HCT116 (cell line): ENCODE results near the gene SUSD5. TPM values are rescaled to one million over a fixed set of nuclear protein-coding genes. Genes with fewer than 3 reads are reported as not detected.

Experiments used
- ATAC-seq: fragments of 200-7000 bp; cut with Tn5 transposase; 2 replicates; pipeline ENCODE4 v1.9.1; 2020; ENCODE audit warnings: mild to moderate bottlenecking, moderate library complexity
- BruUV-seq: library from RNA; stranded (reverse); fragments of 400-500 nt; replicated peaks from 2 replicates; lab custom pipeline; 2021; lab: Mats Ljungman, UMichigan
- CTCF ChIA-PET: fragments of 300-600 bp; sonication (Branson Sonifier 250); formaldehyde crosslinking; loops from one replicate; lab custom pipeline; 2021; ENCODE audit warnings: antibody characterized with exemption; lab: Charles Lee
- POLR2A ChIA-PET: fragments of 300-600, 350-600 bp; sonication (Branson Sonifier 250); formaldehyde crosslinking; loops from one replicate; lab custom pipeline; 2021; ENCODE audit warnings: antibody characterized with exemption; lab: Charles Lee
- RAD21 ChIA-PET, 2 experiments: fragments of 300-600 bp; sonication (Branson Sonifier 250); formaldehyde crosslinking; loops; one replicate each; lab custom pipeline; 2023; ENCODE audit warnings: low total read pairs in 2 of 2; ENCODE audit not compliant: uncharacterized antibody in 2 of 2, unreplicated experiment in 2 of 2, low non-redundant PET in 1 of 2; lab: Charles Lee
- DNase-seq: peaks from one replicate; pipeline ENCODE4 v3.0.0-alpha.2; 2010; ENCODE audit warnings: low read depth, low spot score
- H2AFZ ChIP-seq: fragments of 200-600 bp; shearing (Covaris generic), sonication (generic); 2 replicates; pipeline ENCODE4 v1.6.1; 2017; ENCODE audit warnings: low read depth, mixed run types, mixed read lengths, antibody characterized with exemption, low read length; ENCODE audit not compliant: poor library complexity, severe bottlenecking
- H3K27ac ChIP-seq: 2 replicates; pipeline ENCODE4 v1.5.1; 2012; ENCODE audit warnings: low read depth, low read length
- H3K27me3 ChIP-seq: fragments of 200-600 bp; sonication (generic); 2 replicates; pipeline ENCODE4 v1.6.1; 2016; ENCODE audit warnings: mixed run types, low read length, mixed read lengths; ENCODE audit not compliant: insufficient read depth
- H3K36me3 ChIP-seq, 2 experiments: fragments of 200-500 bp in 1 of 2; fragments of 200-600 bp in 1 of 2; sonication (Bioruptor generic) in 1 of 2; sonication (generic) in 1 of 2; 2 replicates each; pipeline versions ENCODE4 v1.5.1 to v1.6.1; 2014 to 2016; ENCODE audit warnings: low read length in 2 of 2, inconsistent platforms in 1 of 2, mixed read lengths in 1 of 2, mixed run types in 1 of 2; ENCODE audit not compliant: insufficient read depth in 2 of 2, control insufficient read depth in 1 of 2
- H3K4me1 ChIP-seq, 2 experiments: fragments of 200-600 bp in 1 of 2; sonication (generic) in 1 of 2; 2 replicates each; pipeline versions ENCODE4 v1.5.1 to v1.6.1; 2012 to 2017; ENCODE audit warnings: low read length in 2 of 2, inconsistent platforms in 1 of 2, mild to moderate bottlenecking in 1 of 2, mixed read lengths in 1 of 2, mixed run types in 1 of 2, moderate library complexity in 1 of 2; ENCODE audit not compliant: insufficient read depth in 2 of 2, control insufficient read depth in 1 of 2
- H3K4me2 ChIP-seq: fragments of 200-600 bp; sonication (generic); 2 replicates; pipeline ENCODE4 v1.6.1; 2017; ENCODE audit warnings: mixed run types, low read length, mixed read lengths
- H3K4me3 ChIP-seq, 2 experiments: fragments of 200-600 bp in 1 of 2; sonication (generic) in 1 of 2; replicated peaks in 1 of 2; 2 replicates each; pipeline ENCODE4 v1.5.1; 2011 to 2016; ENCODE audit warnings: low read length in 2 of 2, control low read depth in 1 of 2, low read depth in 1 of 2, mild to moderate bottlenecking in 1 of 2, mixed read lengths in 1 of 2, mixed run types in 1 of 2
- H3K79me2 ChIP-seq: fragments of 200-600 bp; sonication (generic); 2 replicates; pipeline ENCODE4 v1.6.1; 2017; ENCODE audit warnings: mild to moderate bottlenecking, mixed run types, low read length, moderate library complexity, mixed read lengths; ENCODE audit not compliant: insufficient read depth
- H3K9ac ChIP-seq: fragments of 200-600 bp; sonication (generic); 2 replicates; pipeline ENCODE4 v1.6.1; 2016; ENCODE audit warnings: low read length, mixed read lengths
- H3K9me2 ChIP-seq: fragments of 200-600 bp; sonication (generic), shearing (Covaris generic); 2 replicates; pipeline ENCODE4 v1.6.1; 2017; ENCODE audit warnings: mixed run types, mild to moderate bottlenecking, moderate library complexity; ENCODE audit not compliant: insufficient read depth
- H3K9me3 ChIP-seq, 2 experiments: fragments of 200-500 bp in 1 of 2; fragments of 200-600 bp in 1 of 2; sonication (Bioruptor generic) in 1 of 2; sonication (generic) in 1 of 2; 2 replicates each; pipeline ENCODE4 v1.6.1; 2014 to 2017; ENCODE audit warnings: low read length in 2 of 2, mixed read lengths in 2 of 2, inconsistent platforms in 1 of 2, low read depth in 1 of 2, mild to moderate bottlenecking in 1 of 2, mixed run types in 1 of 2, moderate library complexity in 1 of 2; ENCODE audit not compliant: control insufficient read depth in 1 of 2, insufficient read depth in 1 of 2
- H4K20me1 ChIP-seq: fragments of 200-600 bp; sonication (generic), shearing (Covaris generic); 2 replicates; pipeline ENCODE4 v1.6.1; 2017; ENCODE audit warnings: mixed run types, mild to moderate bottlenecking, moderate library complexity; ENCODE audit not compliant: insufficient read depth
- CTCF ChIP-seq, 3 experiments: fragments of 200-600 bp in 1 of 3; sonication (generic) in 1 of 3; IDR thresholded peaks in 2 of 3; conservative IDR thresholded peaks in 1 of 3; 2 replicates each; pipeline ENCODE4 v1.5.1; 2012 to 2017; ENCODE audit warnings: low read depth in 2 of 3, low read length in 2 of 3, antibody characterized with exemption in 1 of 3, borderline replicate concordance in 1 of 3, control low read depth in 1 of 3, mild to moderate bottlenecking in 1 of 3, mixed read lengths in 1 of 3, mixed run types in 1 of 3, moderate library complexity in 1 of 3; ENCODE audit not compliant: insufficient read depth in 1 of 3
- EGR1 ChIP-seq: IDR thresholded peaks from 2 replicates; pipeline ENCODE4 v1.6.1; 2012; ENCODE audit warnings: low read depth
- ELF1 ChIP-seq: IDR thresholded peaks from 2 replicates; pipeline ENCODE4 v1.6.1; 2012; ENCODE audit warnings: low read depth, borderline replicate concordance
- EZH2phosphoT487 ChIP-seq: fragments of 200-600 bp; IDR thresholded peaks from 2 replicates; pipeline ENCODE4 v1.6.1; 2018; ENCODE audit warnings: antibody characterized with exemption, borderline replicate concordance
- RAD21 ChIP-seq: IDR thresholded peaks from 2 replicates; pipeline ENCODE4 v1.6.1; 2012; ENCODE audit warnings: low read depth, mild to moderate bottlenecking
- REST ChIP-seq: IDR thresholded peaks from 2 replicates; pipeline ENCODE4 v1.6.1; 2012; ENCODE audit warnings: low read depth
- SP1 ChIP-seq: IDR thresholded peaks from 2 replicates; pipeline ENCODE4 v1.6.1; 2012; ENCODE audit warnings: low read depth
- YY1 ChIP-seq: IDR thresholded peaks from 2 replicates; pipeline ENCODE4 v1.6.1; 2011; ENCODE audit warnings: low read length, low read depth, moderate library complexity, mild to moderate bottlenecking; ENCODE audit not compliant: insufficient replicate concordance; ENCODE audit errors: extremely low read depth
- ZFX ChIP-seq: fragments of 450-650 bp; IDR thresholded peaks from 2 replicates; pipeline ENCODE4 v1.6.1; 2017
- intact Hi-C: fragments of 100-400 bp; cut with micrococcal nuclease; formaldehyde crosslinking; loops from 2 replicates; pipeline ENCODE4 v1.10.0; 2022
- total RNA-seq: library from RNA; stranded (reverse); gene quantifications from one replicate; pipeline ENCODE4 v1.2.1, GENCODE V29; 2021; ENCODE audit not compliant: unreplicated experiment

The SUSD5 gene
- total RNA-seq, 1 experiment from 2014 or later, result not detected

GRCh38 chr3:33217866-33218445 lies 654 bp downstream of the SUSD5 start:
- POLR2A ChIA-PET, result no interaction called here
- no peak overlapping the region for H3K4me2 ChIP-seq
- intact Hi-C loops, result no loop called here

GRCh38 chr3:33215739-33216138 lies 2.9 kb downstream of the SUSD5 start:
- ATAC-seq (no peak), DNase-seq (no peak)
- ChIA-PET RAD21 (no interaction called here), CTCF (interaction anchor here (0.7 kb wide), 1 partner anchor 157 kb away, joined by 3 read pairs; no protein-coding TSS in a partner anchor), POLR2A (no interaction called here)
- peaks cover 4% of the 10 kb centered on the region; the same call in 1 of the 2 replicates for H3K27me3 ChIP-seq
- H3K9ac ChIP-seq, result no peak overlapping the region
- H3K4me3 ChIP-seq, result no peak overlapping the region
- H3K36me3 ChIP-seq, result no peaks in the 10 kb centered on the region
- no peak overlapping the region for H3K27ac ChIP-seq
- no peaks in the 10 kb centered on the region for H3K9me2 ChIP-seq
- intact Hi-C loops, result no loop called here
- H3K9me3 ChIP-seq, result no peaks in the 10 kb centered on the region
- no peak overlapping the region for H2AFZ ChIP-seq
- no peaks in the 10 kb centered on the region for H4K20me1 ChIP-seq
- no peak overlapping the region for H3K4me2 ChIP-seq
- H3K79me2 ChIP-seq, result no peaks in the 10 kb centered on the region
- H3K4me1 ChIP-seq, result peaks cover 6 to 10% of the 10 kb centered on the region in 2 experiments
- BruUV-seq, result no TSS peak
- no peak for TF ChIP-seq REST
- TF ChIP-seq CTCF (IDR thresholded peaks at IDR 0.05 in 2 of 3, conservative IDR thresholded peaks at IDR 0.05 in 1 of 3; ENCODE audit: borderline replicate concordance in 1 of 3, insufficient read depth in 1 of 3, low read depth in 2 of 3, low read length in 2 of 3), result no peak

More at GRCh38 chr3:33217866-33218445, 654 bp downstream of the SUSD5 start:
- Histone ChIP-seq H3K9ac (no peak overlapping the region), H3K27me3 (peaks cover 4% of the 10 kb centered on the region; the same call in 1 of the 2 replicates), H4K20me1 (no peaks in the 10 kb centered on the region), H3K4me3 (no peak overlapping the region), H3K36me3 (no peaks in the 10 kb centered on the region), H3K4me1 (no peaks in the 10 kb centered on the region), H3K9me2 (no peaks in the 10 kb centered on the region), H2AFZ (no peak overlapping the region), H3K27ac (no peak overlapping the region), H3K79me2 (no peaks in the 10 kb centered on the region), H3K9me3 (no peaks in the 10 kb centered on the region)
- TF ChIP-seq EGR1 (no peak), ZFX (no peak), YY1 (no peak), ELF1 (no peak), EZH2phosphoT487 (no peak), RAD21 (no peak), SP1 (no peak)
- CTCF ChIA-PET, result no interaction called here
- ATAC-seq (no peak), DNase-seq (no peak)
- RAD21 ChIA-PET, result no interaction called here
- no TSS peak for BruUV-seq
